Tibial nerve (tissue), 4 donors: ENCODE measurements around the gene MOB1B.

Experiments
- CTCF ChIP-seq, 5 experiments: fragments of 200-600 bp in 3 of 5; fragments of 450-650 bp in 2 of 5; sonication (generic) in 3 of 5; IDR thresholded peaks; one replicate each; pipeline ENCODE4 v1.5.1; 2016 to 2019; ENCODE audit warnings: antibody characterized with exemption in 5 of 5, mild to moderate bottlenecking in 3 of 5, moderate library complexity in 2 of 5
- EP300 ChIP-seq, 2 donors: sonication (generic); formaldehyde crosslinking; IDR thresholded peaks; one replicate each; pipeline ENCODE4 v1.6.1; 2017; ENCODE audit warnings: antibody characterized with exemption in 2 of 2, mild to moderate bottlenecking in 1 of 2
- POLR2A ChIP-seq, 2 donors: fragments of 450-650 bp; IDR thresholded peaks; one replicate each; pipeline ENCODE4 v1.6.1; 2017; ENCODE audit warnings: antibody characterized with exemption in 2 of 2, mild to moderate bottlenecking in 2 of 2, moderate library complexity in 2 of 2

DNA sequence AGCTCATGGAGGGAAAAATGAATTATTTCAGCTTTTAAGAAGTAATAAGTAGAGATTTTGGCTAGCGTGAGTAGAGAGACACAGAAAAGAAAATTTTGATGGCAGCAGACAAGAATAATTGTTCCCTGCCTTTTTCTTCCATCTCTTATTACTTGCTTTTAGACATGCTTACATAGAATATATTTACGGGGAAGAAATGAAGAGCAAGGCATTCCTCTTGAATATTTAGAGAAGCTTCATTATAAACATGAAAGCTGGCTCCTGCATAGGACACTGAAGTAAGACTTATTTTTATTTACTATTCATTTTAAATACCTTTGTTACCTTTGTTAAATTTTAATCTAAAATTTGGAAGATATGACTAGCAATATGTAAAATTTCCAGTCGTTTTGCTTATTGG, 123.5 kb downstream of the MOB1B start:
- TF ChIP-seq CTCF (IDR thresholded peaks at IDR 0.05) = no peak
- TF ChIP-seq EP300 (IDR thresholded peaks at IDR 0.05) = no peak
- TF ChIP-seq POLR2A (IDR thresholded peaks at IDR 0.05) = no peak
